HG03442 (cell line): ENCODE data around the gene GPR4.

ENCODE experiments used
- ATAC-seq: cut with Tn5 transposase; IDR thresholded peaks from one replicate; pipeline ENCODE4 v1.9.1; 2021; ENCODE audit warnings: mild to moderate bottlenecking, moderate library complexity; ENCODE audit not compliant: unreplicated experiment

The GPR4 gene

DNA sequence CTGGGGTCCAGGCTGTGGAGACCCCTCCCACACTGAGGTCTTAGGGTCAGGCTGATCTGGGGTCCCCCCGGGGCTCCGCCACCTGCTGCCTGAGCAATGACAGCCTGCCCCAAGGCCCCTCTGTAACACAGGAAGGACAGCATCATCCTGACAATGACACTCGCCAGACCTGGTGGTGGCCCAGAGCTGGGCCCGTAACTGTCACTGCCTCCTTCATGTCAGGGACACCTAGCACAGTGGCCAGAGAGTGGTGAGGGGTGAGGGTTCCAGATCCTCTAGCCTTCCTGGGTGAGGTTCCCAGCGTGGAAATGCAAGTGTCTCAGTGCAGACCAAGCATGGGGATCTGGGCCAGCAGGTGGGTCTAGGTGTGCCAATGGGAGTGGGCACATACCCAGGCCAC, 45.2 kb downstream of the GPR4 start:
- no peak for ATAC-seq

DNA sequence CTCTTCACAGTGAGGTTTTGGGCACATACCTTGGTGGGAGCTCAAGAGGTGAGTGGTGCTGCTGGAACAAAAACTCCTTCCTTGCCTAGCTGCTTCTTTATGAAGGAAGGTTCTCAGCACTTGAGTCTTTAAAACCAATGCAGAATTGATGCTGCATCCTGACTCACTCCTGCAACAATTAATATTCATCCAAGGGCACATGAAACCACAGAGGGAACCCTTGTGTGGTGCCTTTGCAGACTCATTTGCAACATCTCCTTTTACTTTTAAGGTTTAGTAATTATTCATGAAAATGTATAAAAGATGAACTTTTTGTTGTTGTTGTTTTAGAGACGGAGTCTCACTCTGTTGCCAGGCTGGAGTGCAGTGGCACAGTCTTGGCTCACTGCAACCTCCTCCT, 47.5 kb downstream of the GPR4 start:
- ATAC-seq, result no peak

DNA sequence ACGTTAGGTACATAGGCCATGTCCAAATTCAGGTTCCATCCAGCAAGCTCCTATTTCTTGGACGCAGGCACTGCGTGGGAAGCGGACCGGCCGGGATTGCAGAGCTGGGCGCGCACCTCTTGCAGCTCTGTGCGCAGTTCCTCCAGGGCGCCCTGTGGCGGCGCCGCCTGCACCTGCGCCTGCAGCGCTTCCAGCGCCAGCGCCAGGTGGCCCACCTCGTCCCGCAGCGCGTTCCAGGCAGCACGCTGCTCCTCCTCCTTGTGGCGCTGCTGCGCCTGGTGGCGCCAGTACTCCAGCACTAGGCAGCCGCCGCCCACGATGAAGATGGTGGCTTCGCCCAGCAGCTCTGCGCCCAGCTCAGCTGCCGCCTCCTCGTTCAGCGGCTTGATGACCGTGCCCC, 48.5 kb downstream of the GPR4 start:
- ATAC-seq, result no peak

DNA sequence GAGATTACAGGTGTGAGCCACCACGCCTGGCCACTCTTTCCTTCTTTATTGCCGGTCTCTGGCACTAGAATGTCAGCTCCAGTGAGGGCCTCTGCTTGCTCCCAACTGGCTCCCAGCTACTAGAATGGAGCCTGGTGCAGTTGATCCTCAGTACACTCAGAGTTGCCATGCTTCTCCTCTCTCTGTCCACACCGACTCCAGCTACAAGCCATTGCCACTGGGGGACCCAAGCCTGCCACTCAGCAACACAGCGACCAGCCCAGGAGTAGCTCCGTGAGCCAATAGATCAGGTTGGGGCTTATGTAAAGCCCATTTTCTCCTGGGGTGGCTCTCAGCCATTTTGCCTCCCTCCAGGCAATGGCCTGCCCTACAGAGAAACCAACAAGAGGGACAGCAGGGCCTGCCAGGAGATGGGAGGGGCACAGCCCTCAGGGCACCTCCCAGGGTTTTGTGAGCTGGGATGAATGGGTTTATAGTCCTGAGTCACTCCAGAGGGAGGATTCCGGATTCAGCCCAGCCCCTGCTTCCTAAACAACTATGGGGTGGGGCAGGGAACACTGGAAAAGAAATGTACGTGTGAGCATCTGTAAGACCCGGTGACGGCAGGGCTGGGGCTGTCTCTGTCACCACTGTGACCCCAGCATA, 53.9 kb downstream of the GPR4 start:
- no peak for ATAC-seq

DNA sequence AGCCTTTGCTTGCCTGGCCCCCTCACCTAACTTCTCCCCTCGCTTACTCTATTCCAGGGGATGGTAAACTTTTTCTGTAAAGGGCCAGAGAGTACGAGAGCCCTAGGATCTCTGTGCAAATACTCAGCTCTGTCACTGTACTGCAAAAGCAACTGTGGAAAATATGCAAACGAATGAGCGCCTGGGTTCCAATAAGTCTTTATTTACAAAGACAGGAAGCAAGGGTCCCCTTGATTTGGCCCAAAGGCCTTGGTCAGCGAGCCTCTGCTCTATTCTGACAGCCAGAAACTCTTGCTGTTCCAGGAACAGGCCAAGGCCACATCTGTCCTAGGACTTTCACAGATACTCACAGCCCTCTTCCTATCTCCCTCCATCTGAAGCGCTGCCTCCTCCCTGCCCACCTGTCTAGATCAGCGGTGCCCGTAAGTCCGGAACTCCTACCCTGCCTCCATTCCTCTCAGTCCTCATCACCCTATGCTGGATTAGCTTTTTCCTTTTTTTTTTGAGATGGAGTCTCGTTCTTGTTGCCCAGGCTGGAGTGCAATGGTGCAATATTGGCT, 54.7 kb downstream of the GPR4 start:
- no peak for ATAC-seq

DNA sequence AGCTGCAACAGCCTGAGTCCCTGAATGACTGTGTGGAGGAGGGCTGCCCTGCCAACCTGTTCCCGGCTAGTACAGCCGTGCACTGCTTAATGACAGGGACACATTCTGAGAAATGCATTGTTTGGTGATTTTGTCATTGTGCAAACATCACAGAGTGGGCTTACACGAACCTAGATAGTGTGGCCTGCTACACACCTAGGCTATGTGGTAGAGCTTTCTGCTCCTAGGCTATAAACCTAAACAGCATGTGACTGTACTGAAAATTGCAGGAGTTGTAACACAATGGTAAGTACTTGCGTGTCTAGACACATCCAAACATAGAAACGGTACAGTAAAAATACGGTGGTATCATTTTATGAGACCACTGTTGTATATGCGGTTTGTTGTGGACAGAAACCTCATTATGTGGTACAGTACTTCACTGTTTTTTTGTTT, 59.8 kb downstream of the GPR4 start:
- no peak for ATAC-seq
